Ovary (tissue), 3 donors: ENCODE data around the gene DRD3.

ENCODE experiments used
- EP300 ChIP-seq: sonication (generic); formaldehyde crosslinking; IDR thresholded peaks from one replicate; pipeline ENCODE4 v1.6.1; 2017; ENCODE audit warnings: antibody characterized with exemption
- POLR2A ChIP-seq: fragments of 450-650 bp; IDR thresholded peaks from one replicate; pipeline ENCODE4 v1.6.1; 2017; ENCODE audit warnings: antibody characterized with exemption, mild to moderate bottlenecking, moderate library complexity
- TF ChIP-seq, protein P1 (sequence below), 3 donors: fragments of 450-650 bp in 2 of 3; fragments of 200-600 bp in 1 of 3; IDR thresholded peaks; one replicate each; pipeline versions ENCODE4 v1.5.1 to v1.8.0; 2016 to 2022; ENCODE audit warnings: antibody characterized with exemption in 3 of 3, mild to moderate bottlenecking in 1 of 3
- donor health status: DM: no; HTN: no; CAD: no.

DNA sequence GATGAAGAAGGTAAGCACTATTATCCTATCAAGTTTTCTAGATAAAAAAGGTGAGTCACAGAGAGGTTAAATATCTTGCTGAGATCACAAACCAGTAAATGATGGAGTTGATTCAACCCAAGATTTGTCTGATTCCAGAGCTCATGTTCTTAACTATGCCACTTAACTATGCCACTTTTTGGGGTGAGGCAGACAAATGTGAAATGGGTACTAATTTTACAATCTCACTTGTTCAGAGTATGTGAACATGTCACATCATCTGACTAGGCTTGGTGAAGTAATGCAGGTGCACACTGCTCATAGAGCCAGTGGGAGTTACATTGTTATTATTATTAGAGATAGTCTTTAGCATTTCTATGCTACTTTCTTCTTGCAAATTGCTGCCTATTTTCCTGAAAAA is 2.0 kb downstream of the DRD3 start:
- TF ChIP-seq, protein P1, sequence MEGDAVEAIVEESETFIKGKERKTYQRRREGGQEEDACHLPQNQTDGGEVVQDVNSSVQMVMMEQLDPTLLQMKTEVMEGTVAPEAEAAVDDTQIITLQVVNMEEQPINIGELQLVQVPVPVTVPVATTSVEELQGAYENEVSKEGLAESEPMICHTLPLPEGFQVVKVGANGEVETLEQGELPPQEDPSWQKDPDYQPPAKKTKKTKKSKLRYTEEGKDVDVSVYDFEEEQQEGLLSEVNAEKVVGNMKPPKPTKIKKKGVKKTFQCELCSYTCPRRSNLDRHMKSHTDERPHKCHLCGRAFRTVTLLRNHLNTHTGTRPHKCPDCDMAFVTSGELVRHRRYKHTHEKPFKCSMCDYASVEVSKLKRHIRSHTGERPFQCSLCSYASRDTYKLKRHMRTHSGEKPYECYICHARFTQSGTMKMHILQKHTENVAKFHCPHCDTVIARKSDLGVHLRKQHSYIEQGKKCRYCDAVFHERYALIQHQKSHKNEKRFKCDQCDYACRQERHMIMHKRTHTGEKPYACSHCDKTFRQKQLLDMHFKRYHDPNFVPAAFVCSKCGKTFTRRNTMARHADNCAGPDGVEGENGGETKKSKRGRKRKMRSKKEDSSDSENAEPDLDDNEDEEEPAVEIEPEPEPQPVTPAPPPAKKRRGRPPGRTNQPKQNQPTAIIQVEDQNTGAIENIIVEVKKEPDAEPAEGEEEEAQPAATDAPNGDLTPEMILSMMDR (IDR thresholded peaks at IDR 0.05): no peak
- TF ChIP-seq EP300 (no peak), POLR2A (no peak)
